Fibroblast of gingiva (primary cell): Measurements from ENCODE around the gene CCNL1.
A peak's percentile ranks its signal among the peaks of the same experiment; 100 is the strongest.
"Not testable (repeated sequence)": the region's sequence is repeated elsewhere in the genome, so short reads cannot be mapped to it uniquely, and the experiment has no call there.

Experiments used
- DNase-seq: peaks from one replicate; pipeline ENCODE4 v3.0.0-alpha.2; 2011; ENCODE audit warnings: low read depth

Gene CCNL1

GRCh38 chr3:157159762-157160657 is at the start of gene CCNL1:
CCNL1 (minus strand) TSS chr3:157160147; CDS start chr3:157160094, 53 bp downstream.
- DNase-seq = peak; percentile 100

- no peak for DNase-seq
These were observed 44.9 kb upstream of the CCNL1 start for GRCh38 chr3:157204880-157205279.

GRCh38 chr3:157204431-157204830 is 44.5 kb upstream of the CCNL1 start:
- peak; percentile 73 for DNase-seq

- peak; percentile 53 for DNase-seq
These were observed 41.8 kb upstream of the CCNL1 start for GRCh38 chr3:157201648-157202278.

GRCh38 chr3:157199841-157200240 is 39.9 kb upstream of the CCNL1 start:
- DNase-seq = no peak

GRCh38 chr3:157195965-157196364 is 36.0 kb upstream of the CCNL1 start:
- DNase-seq = no peak

- not testable (repeated sequence) for DNase-seq
These were observed 31.2 kb upstream of the CCNL1 start for GRCh38 chr3:157191149-157191548.

GRCh38 chr3:157190380-157190872 is 30.5 kb upstream of the CCNL1 start:
- peak; percentile 25 for DNase-seq

- DNase-seq = no peak
These were observed 28.4 kb upstream of the CCNL1 start for GRCh38 chr3:157188391-157188790.

GRCh38 chr3:157182879-157183278 is 22.9 kb upstream of the CCNL1 start:
- DNase-seq = no peak

GRCh38 chr3:157180262-157180661 is 20.3 kb upstream of the CCNL1 start:
- no peak for DNase-seq

GRCh38 chr3:157179365-157179803 is 19.4 kb upstream of the CCNL1 start:
- no peak for DNase-seq

GRCh38 chr3:157178503-157179364 is 18.8 kb upstream of the CCNL1 start:
- not testable (repeated sequence) for DNase-seq

- not testable (repeated sequence) for DNase-seq
These were observed 18.0 kb upstream of the CCNL1 start for GRCh38 chr3:157177801-157178453.

- DNase-seq = no peak
These were observed 17.0 kb upstream of the CCNL1 start for GRCh38 chr3:157176934-157177333.

GRCh38 chr3:157175691-157176507 is 16.0 kb upstream of the CCNL1 start:
- peak; percentile 59 for DNase-seq

GRCh38 chr3:157174649-157175498 is 14.9 kb upstream of the CCNL1 start:
- DNase-seq = peak; percentile 100

GRCh38 chr3:157174290-157174648 is 14.3 kb upstream of the CCNL1 start:
- no peak for DNase-seq

GRCh38 chr3:157173343-157173742 is 13.4 kb upstream of the CCNL1 start:
- not testable (repeated sequence) for DNase-seq

- DNase-seq = no peak
These were observed 12.8 kb upstream of the CCNL1 start for GRCh38 chr3:157172746-157173145.
